GM12892 (cell line): ENCODE results near the gene PPP2R5B.
"Not testable (repeated sequence)": the region's sequence is repeated elsewhere in the genome, so short reads cannot be mapped to it uniquely, and the experiment has no call there.

ENCODE experiments used
- DNase-seq: peaks from one replicate; pipeline ENCODE4 v3.0.0; 2011; ENCODE audit not compliant: insufficient read length
- FAIRE-seq: peaks from 2 replicates; lab custom pipeline; 2011; peaks lifted over from hg19 to GRCh38; lab: Jason Lieb, UNC
- POLR2A ChIP-seq: IDR thresholded peaks from 2 replicates; pipeline ENCODE4 v1.6.1; 2011; ENCODE audit warnings: low read depth, low read length, control low read depth
- POLR2AphosphoS5 ChIP-seq: IDR thresholded peaks from 2 replicates; pipeline ENCODE4 v1.6.1; 2011; ENCODE audit warnings: low read depth, low read length, control low read depth
- TAF1 ChIP-seq: IDR thresholded peaks from 2 replicates; pipeline ENCODE4 v1.6.1; 2011; ENCODE audit warnings: low read depth, mild to moderate bottlenecking, control low read depth, low read length, borderline replicate concordance

The PPP2R5B gene

GRCh38 chr11:64971421-64972233 lies 47.1 kb downstream of the PPP2R5B start, which contains the start of gene MAJIN:
Gene MAJIN (minus strand): TSS chr11:64972108. CDS start chr11:64959405, 12,703 bp downstream.
- no peak for TF ChIP-seq TAF1
- TF ChIP-seq POLR2AphosphoS5 = no peak
- DNase-seq (no peak), FAIRE-seq (no peak)

- TF ChIP-seq TAF1 = no peak
- TF ChIP-seq POLR2AphosphoS5 = no peak
- no peak for TF ChIP-seq POLR2A
- DNase-seq = no peak
- FAIRE-seq = no peak
Observed at GRCh38 chr11:64974124-64974523, 49.6 kb downstream of the PPP2R5B start.

- FAIRE-seq (no peak), DNase-seq (no peak)
- TF ChIP-seq POLR2AphosphoS5 (no peak), POLR2A (no peak), TAF1 (no peak)
Observed at GRCh38 chr11:64976651-64977050, 52.2 kb downstream of the PPP2R5B start.

- not testable (repeated sequence) for DNase-seq, FAIRE-seq
Observed at GRCh38 chr11:64983339-64983738, 58.9 kb downstream of the PPP2R5B start.
